ENCODE measurements around the gene FIGNL2.

Gene FIGNL2

DNA sequence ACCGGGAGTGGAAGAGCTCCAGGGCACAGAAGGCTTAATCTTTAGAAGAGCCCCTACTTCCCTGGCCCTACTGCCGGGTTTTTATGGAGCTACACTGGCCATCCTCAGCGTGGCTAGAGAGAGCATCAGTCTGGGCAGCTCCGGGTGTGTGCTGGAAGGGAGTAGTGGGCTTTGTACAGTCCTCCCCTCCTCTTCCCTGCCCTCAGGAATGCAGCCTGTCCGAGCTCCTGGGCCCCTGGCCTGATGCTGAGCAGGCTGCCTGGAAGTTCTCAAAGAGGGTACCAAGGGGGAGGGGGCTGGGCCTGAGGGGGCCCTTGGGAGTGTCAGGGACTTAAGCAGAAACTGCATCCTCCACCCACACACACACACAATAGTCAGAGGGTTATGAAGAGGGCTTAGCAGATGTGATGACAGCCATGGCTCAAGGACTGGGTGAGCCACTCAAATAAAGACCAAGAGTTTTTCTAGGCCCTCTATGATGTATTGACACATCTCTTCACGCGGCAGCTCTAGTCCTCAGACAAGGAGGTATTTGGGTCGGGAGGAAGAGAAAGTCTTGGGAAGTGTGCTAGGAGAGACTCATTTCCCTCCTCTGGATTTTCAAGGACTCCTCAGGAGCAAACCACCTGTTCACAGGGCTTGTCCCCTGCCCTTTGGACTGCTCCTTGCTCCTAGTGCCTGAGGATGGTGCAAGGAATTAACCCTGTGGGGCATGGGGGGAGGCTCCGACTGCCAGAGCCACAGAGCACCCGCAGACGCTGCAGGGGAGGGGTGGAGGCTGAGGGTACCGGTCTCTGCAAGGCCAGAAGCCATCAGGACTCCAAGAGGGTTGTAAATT lies 16.5 kb upstream of the FIGNL2 start:
- TF ChIP-seq POLR2A (IDR thresholded peaks at IDR 0.05; ENCODE audit: extremely low read depth, insufficient read length) = no peak
- TF ChIP-seq, protein P1, sequence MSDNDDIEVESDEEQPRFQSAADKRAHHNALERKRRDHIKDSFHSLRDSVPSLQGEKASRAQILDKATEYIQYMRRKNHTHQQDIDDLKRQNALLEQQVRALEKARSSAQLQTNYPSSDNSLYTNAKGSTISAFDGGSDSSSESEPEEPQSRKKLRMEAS (IDR thresholded peaks at IDR 0.05; ENCODE audit: low read depth, low read length) = no peak
- no peak for DNase-seq (ENCODE audit: low read depth)
- no peak overlapping the region for H3K4me3 ChIP-seq (ENCODE audit: low read depth, low read length)

DNA sequence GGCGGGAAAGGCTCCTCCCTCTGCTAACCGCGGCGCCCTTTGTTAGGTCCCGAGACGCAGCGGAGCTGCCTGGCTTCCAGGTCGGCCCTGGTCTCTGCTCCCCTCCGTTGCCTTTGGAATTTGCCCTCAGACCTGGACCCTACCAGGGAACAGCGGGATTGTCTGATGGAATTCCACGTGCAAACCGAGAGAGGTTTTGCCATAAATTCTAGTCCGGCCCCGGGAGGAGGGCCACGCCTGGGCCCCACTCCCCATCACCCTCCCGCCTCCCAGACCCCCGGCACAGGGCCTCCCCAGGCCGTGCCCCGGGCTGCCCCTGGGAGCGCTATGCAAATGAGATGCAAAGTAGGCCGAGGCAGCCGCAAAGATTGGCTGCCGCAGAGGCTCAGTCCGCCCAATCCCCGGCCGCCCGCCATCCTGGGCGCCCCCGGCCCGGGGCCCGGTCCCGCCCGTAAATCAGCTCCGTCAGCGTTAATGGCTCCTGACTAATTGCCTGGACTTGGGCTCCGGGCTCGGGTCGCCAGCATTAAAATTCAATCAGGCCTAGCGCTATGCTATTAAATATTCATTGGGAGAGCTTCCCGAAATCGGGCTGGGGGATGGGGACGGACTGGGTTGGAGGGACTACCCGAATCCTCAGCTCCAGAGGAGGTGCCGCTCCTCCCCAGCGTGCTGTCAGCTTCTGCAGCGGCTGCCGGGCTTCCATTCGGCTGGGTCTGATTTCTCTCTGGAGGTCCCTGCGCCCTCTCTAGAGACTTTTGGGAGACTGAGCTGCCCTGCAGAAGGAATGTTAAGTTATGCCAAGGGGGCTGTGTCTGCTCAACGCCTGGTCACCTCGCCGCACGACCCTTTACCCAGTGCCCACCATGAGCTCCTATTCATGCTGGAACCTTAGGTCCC lies 15.7 kb upstream of the FIGNL2 start:
- H3K4me3 ChIP-seq (ENCODE audit: low read depth, low read length) = no peak overlapping the region
- no peak for DNase-seq (ENCODE audit: low read depth)
- TF ChIP-seq MYC (IDR thresholded peaks at IDR 0.05; ENCODE audit: low read depth, low read length) = no peak
- TF ChIP-seq, protein P2, sequence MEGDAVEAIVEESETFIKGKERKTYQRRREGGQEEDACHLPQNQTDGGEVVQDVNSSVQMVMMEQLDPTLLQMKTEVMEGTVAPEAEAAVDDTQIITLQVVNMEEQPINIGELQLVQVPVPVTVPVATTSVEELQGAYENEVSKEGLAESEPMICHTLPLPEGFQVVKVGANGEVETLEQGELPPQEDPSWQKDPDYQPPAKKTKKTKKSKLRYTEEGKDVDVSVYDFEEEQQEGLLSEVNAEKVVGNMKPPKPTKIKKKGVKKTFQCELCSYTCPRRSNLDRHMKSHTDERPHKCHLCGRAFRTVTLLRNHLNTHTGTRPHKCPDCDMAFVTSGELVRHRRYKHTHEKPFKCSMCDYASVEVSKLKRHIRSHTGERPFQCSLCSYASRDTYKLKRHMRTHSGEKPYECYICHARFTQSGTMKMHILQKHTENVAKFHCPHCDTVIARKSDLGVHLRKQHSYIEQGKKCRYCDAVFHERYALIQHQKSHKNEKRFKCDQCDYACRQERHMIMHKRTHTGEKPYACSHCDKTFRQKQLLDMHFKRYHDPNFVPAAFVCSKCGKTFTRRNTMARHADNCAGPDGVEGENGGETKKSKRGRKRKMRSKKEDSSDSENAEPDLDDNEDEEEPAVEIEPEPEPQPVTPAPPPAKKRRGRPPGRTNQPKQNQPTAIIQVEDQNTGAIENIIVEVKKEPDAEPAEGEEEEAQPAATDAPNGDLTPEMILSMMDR (IDR thresholded peaks at IDR 0.05; ENCODE audit: low read depth, low read length) = no peak
- TF ChIP-seq, protein P1 (IDR thresholded peaks at IDR 0.05; ENCODE audit: low read depth, low read length) = no peak
- no peak for TF ChIP-seq POLR2A (IDR thresholded peaks at IDR 0.05; ENCODE audit: extremely low read depth, insufficient read length)

DNA sequence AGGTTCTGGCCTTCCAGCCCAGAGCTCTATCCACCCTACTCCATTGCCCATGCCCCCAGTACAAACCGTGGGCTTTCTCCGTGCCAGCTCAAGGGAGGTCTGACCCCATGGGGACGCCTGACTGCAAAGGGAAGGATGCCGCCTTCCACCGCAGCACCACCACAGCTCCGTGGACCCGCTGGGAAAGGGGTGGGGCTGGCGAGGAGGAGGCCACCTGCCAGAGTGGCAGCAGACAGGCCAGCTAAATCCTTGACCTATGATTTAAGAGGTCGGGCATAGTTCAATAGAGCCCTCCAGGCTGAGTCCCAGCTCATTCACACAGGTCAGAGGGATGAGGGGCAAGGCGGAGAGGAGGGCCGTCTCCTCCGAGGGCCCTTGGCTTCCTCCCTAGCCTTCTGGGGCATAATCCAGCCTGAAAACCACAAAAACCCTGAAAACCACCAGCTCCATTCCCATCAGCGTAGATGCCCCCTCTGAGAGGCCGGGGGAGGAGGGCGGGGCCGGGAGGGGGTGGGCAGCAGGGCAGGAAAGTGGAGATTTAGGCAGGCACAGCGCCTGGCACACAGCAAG lies 14.9 kb upstream of the FIGNL2 start:
- TF ChIP-seq POLR2A (IDR thresholded peaks at IDR 0.05; ENCODE audit: extremely low read depth, insufficient read length) (no peak), MYC (IDR thresholded peaks at IDR 0.05; ENCODE audit: low read depth, low read length) (no peak)
- TF ChIP-seq, protein P1 (IDR thresholded peaks at IDR 0.05; ENCODE audit: low read depth, low read length) = no peak
- TF ChIP-seq, protein P2 (IDR thresholded peaks at IDR 0.05; ENCODE audit: low read depth, low read length) = no peak
- DNase-seq (ENCODE audit: low read depth) = peak; percentile 40
- H3K4me3 ChIP-seq (ENCODE audit: low read depth, low read length) = no peak overlapping the region

DNA sequence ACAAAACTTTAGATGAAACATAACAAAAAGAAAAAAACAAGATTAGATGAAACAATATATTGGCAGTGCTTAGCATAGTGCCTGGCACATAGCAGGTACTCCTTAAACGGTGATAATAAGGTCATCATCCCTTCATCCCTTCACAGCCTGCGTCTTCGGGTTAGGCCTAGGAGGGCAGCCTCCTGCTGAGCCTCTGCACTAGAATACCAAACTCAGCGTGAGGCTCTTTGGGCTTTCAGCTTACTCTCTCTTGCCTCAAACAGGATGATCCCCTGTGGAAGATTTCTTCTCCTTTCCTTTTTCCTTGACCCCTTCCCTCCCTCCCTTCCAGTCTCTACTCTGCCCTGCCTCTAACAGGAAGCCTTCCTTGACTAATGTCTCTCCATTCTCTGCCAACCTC lies 14.4 kb upstream of the FIGNL2 start:
- no peak overlapping the region for H3K4me3 ChIP-seq (ENCODE audit: low read depth, low read length)
- no peak for DNase-seq (ENCODE audit: low read depth)
- TF ChIP-seq POLR2A (IDR thresholded peaks at IDR 0.05; ENCODE audit: extremely low read depth, insufficient read length) (no peak), MYC (IDR thresholded peaks at IDR 0.05; ENCODE audit: low read depth, low read length) (no peak)
- TF ChIP-seq, protein P1 (IDR thresholded peaks at IDR 0.05; ENCODE audit: low read depth, low read length) = no peak
- TF ChIP-seq, protein P2 (IDR thresholded peaks at IDR 0.05; ENCODE audit: low read depth, low read length) = no peak

DNA sequence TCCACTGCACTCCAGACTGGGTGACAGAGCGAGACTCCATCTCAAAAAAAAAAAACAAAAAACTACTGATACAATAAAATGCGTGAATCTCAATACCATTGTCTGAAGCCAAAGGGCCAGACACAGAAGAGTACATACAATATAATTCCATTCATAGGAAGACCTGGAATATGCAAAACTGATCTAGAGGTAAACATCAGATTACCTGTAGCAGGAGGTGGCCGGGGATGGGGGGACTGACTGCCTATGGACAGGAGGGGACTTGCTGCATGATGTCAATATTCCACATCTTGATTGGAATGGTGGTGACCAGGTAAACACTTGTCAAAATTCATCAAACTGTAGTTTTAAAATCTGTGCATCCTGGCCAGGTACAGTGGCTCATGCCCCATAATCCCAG lies 12.5 kb upstream of the FIGNL2 start:
- no peak for TF ChIP-seq POLR2A (IDR thresholded peaks at IDR 0.05; ENCODE audit: extremely low read depth, insufficient read length)
- TF ChIP-seq, protein P2 (IDR thresholded peaks at IDR 0.05; ENCODE audit: low read depth, low read length) = no peak
- TF ChIP-seq, protein P1 (IDR thresholded peaks at IDR 0.05; ENCODE audit: low read depth, low read length) = no peak
- TF ChIP-seq MYC (IDR thresholded peaks at IDR 0.05; ENCODE audit: low read depth, low read length) = no peak
- no peak for DNase-seq (ENCODE audit: low read depth)
- no peak overlapping the region for H3K4me3 ChIP-seq (ENCODE audit: low read depth, low read length)
